Stimulated activated CD4-positive, alpha-beta T cell treated with anti-CD3 and anti-CD28 coated beads, TNF-alpha, amount 100 ng/mL, for 4 hours (primary cell): ENCODE data around the gene FGF1.

ENCODE experiments used
- DNase-seq, 3 experiments: peaks; one replicate each; pipeline ENCODE4 v3.0.0-alpha.2; 2020; ENCODE audit warnings: low read depth in 3 of 3

Gene FGF1

DNA sequence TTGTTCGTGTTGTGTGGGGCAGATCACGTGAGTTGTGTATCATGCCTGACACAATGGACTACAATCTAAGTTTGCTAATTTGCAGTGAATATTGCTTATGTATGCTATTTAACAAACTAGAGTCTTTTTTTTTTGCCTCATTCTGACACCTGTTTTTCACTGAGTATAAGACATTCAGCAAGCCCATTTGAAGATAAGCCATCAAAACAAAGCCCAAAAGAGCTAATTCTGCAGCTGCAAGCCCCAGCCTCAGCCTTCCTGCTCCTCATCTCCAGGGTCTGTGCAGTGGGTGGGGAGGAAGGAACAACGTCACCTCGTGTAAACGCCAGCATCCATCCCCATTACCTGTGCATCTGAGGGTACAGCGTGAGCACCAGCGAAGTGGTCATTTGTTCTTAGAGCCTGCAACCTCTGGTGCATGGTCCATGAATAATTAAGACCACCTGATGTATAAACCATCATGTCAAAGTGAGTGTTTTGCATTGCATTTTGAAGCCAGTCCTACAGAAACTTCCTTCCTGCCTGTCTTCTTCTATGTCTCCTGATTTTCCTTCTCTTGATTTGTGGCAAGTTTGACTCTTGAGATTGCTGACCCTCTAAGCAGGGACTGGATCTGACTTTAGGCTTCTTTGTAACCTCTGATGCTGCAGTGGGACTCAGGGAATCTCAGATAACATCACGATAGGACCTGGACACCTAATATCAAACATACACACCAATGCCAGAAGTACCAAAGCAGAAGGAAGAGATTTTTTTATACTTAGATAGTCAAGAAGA, 73.2 kb downstream of the FGF1 start:
- no peak for DNase-seq

GRCh38 chr5:142611154-142611553, 74.7 kb downstream of the FGF1 start:
- DNase-seq, result peak; percentile 40 to 51 (median 43)

DNA sequence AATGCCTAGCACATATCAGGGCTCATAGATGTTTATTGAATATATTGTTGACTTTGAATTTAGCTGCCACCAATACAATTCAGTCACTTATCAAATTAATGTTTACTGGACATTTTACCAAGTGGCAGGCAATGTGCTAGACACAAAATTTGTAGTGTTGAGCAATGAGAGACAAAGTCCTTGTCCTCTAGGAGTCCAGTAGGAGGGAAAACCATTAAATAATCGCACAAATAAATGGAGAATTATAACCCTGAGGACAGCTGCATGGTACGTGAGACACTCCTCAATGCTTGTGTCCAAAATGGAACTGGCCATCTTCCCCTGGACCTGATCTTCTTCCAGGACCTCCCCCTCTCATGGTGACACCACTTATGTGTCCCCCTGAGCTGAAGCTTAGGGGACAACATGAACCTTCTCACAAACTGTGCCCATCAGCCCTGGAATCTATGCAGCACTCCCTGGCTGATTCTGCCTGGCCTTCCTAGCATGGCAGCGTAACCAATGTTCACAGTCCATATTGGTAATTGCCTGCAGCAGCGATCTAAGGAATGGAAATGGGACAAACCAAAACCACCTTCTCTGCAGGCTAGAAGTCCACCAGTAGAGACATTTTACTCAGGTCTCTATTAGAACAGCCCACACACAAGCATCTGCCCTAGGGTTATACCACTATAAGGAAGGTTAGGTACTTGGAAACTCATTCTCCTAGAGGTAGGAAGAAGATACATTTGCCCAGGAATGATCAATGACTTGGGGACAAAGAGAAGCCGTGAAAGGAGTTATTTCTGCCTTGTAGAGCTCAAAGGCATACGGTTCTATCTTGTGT, 75.5 kb downstream of the FGF1 start:
- no peak for DNase-seq

- no peak for DNase-seq
Observed at GRCh38 chr5:142609142-142609541, 76.7 kb downstream of the FGF1 start.

DNA sequence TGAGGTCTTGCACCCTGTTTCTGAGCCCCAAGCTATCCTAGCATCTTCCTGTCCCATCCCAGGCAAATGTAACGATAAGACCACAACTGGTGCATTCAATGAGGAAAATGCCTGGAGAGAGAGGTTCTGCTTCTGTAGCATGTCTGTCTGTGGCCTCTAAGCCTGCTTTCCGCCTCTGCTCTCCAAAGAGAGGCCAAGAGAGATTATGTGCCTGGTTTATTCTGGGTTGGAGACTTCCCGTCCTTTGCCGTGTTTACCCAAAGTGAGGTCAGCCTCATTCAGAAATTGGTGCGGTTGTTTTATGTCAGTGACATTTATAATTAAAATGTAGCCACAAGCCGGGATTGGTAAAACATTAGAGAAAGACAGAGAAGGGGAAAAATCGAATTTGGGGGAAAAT, 77.8 kb downstream of the FGF1 start:
- no peak for DNase-seq

GRCh38 chr5:142605611-142606010, 80.3 kb downstream of the FGF1 start:
- DNase-seq, result no peak

DNA sequence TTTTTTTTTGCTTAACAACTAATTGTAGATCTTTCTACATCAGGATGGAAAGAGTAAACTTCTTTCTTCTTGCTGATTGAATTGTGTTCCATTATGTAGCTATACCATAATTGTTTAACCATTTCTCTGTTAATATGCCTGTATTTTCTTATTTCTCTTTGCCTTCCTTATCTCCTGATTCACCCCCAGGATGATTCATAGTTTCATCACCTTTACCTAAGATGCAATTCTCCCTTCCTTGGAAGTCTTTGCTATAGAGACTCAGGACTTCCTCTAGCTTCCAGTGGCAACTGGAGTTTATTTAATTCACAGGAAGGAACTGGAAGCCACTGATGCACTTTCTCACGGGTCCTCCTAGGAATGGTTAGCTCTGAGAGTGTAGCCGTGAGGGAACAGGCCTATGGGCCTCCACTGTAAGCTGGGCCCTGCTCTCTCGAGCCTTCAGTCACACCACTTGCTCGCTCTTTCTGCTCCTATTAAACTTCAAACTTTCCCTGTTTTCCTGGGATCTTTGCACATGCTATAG, 83.1 kb downstream of the FGF1 start:
- DNase-seq, result no peak

- DNase-seq, result no peak
Observed at GRCh38 chr5:142601432-142601831, 84.5 kb downstream of the FGF1 start.

DNA sequence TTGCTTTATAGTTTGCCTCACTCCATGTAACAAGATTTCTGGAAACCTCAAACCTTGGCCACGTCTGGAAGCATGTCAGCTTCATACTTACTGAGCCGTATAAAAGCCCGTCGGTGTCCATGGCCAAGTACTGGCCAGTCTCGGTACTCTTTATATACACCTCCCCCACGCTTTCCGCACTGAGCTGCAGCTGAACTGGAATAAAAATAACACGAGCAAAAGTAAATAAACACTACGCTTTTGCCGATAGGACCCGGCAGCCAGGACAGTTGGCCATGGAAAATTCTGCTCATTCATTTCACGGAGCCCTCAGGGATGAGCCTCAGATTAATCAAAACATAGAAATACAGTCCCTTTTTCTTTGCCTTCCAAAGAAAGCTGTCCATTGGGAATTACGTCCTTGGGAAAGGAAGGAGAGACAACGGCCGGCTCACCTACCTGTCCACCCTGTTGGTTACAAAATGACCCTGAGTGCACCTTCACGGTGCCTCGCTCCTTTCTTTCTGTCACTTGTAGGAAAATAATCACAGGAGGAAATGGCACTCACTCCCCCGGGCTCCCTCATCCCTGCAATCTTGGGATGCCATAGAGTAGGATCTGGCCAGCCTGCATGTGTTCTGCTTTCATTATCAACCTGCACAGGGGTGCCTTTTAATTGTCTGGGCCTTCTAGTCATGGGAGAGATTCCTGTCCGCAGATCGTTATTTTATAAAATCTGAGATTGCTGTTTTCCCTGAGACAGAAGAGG, 85.1 kb downstream of the FGF1 start:
- no peak for DNase-seq

DNA sequence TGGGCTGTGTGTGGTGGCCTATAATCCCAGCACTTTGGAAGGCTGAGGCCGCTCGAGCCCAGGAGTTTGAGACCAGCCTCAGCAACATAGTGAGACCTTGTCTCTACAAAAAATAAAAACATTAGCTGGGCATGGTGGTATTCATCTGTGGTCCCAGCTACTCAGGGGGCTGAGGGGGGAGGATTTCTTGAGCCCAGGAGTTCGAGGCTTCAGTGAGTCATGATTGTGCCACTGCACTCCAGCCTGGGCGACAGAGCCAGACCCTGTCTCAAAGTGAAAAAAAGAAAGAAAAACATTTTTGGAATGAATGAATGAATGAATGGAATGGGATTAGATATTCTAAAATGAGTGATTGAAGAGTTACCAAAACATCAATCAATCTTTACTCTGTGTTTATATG, 85.8 kb downstream of the FGF1 start:
- no peak for DNase-seq

DNA sequence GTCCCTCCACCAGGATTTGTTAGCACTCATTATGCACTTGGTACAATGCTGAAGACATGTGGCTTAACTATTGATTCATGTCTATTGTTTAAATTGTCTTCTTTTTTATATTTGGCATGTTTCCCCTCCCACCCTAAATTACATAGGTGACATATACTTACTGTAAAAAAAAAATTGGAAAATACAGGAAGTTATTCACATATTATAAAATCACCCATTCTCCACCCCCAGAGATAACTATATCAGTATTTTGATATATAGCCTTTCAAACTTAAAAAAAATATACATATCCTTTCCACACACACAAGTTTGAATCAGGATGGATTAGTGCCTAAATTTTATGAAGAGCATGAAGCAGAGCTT, 87.6 kb downstream of the FGF1 start:
- DNase-seq, result no peak

DNA sequence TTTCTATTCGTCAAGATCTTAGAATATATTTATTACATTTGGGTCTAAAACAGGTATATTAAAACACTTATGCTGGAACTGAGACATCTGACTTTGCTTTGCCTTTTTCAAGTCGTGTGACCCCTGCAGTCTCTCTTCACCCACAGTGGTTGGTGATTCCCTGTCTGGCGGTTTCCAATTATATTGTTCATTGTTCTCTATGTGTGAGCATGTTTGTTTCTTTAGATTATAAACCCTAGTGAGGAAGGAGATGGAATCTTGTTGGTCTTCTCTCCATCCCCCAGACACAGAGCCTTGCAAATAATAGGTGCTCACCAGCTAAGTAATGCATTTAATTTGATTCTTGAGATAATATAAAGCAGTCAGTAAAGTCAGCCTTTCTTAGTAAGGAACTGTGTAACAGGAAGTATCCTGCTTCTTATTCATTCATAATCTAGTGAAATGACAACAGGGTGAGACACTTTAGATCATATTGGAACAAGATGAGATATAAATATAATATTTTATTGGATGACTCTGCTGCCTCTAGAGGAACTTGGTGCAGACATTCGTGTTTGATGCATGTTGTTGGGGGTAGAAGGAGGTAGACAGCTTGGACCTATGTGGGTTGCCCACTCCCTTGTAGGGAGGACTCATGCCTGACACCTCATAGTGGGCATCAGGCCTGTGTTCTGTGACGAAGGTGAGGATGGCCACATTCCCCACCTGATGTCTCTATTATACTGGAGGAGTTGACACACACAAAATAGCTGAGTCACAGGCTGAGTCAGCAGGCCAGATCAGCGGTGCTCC, 88.1 kb downstream of the FGF1 start:
- DNase-seq, result peak in 1 of 3 experiments; percentile 4

GRCh38 chr5:142597025-142597424, 88.9 kb downstream of the FGF1 start:
- DNase-seq, result no peak

DNA sequence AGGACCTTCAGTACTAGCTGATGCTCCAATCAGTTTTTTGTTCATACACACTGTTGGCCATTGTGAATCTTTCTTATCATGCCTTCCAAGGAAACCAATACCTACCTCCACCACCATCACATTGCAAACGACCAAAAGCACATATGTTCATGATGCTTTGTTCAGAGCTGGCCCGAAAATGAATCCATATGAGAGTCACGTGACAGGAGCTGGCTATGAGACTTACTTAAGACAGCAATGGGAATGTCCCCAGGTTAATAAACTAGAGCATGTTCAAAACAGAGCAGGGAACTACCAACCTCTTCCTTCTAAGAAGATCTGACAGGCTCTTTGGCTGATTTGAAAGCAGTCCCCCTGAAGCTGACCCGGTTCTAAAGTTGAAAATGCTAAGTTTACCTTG, 93.5 kb downstream of the FGF1 start:
- no peak for DNase-seq

- DNase-seq, result no peak
Observed at GRCh38 chr5:142590451-142591231, 95.2 kb downstream of the FGF1 start.

GRCh38 chr5:142589720-142590119, 96.2 kb downstream of the FGF1 start:
- no peak for DNase-seq

DNA sequence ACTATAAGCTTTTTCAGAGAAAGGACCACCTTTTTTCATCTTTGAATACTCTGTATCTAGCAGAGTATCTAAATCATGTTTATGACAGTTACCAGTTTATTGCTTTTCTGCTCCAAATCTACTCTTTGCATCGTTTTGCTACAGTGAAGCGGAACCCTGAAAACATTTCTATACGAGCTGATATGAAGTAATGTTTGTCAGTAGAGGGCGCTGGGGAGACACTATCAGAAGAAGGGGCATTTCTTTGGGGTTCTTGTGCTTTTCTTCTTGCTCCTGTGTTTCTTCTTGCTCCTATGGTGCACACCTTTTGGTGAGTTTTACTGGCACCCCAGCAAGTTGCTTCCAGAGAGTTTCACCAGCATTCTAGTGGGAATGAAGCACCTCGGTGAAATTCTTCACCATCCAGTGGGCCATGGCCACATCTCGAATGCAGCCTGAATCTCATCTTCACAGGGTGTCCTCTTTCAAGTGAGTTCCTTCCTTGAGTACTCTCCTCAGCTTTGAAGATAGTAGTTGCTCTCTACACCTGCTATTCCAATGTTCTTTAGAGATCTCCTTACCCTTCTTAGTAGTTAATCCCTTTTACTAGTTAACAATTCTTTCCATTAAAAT, 98.4 kb downstream of the FGF1 start:
- DNase-seq, result no peak

DNA sequence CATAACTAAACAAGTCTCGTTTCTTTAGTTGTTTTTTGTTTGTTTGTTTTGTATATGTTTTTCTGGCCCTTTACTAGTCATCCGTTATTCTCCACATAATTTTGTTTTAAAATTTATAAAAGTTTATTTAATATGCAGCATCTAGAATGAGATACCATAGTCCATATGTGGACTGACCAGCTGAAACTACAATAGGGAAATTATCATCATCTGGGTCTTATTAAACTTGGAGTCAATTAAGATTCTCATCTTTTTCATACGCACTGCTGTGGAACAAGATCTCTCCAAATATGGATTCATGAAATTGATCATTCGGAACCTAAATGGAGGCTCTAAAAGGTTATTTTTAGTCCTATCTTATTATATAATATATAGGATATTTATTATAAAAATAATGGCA, 99.3 kb downstream of the FGF1 start:
- no peak for DNase-seq

DNA sequence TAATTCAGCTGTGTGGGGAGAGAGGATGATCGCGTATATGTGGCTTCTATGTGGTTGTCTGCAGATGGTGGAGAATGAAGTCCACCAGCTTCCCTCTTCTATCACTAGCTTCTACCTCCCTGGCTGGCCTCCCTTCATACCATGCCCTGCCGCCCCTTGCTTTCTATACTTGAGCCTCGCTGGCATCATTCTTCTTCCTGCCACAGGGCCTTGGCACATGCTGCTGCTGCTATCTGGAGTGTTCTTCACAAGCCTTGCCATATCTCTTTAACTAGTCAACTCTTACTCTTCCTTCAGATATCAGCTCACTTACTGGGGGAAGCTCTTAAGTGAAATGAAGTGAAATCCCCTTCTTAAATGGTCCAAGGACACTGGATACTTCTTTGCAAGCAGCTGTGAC, 100.4 kb downstream of the FGF1 start:
- no peak for DNase-seq

DNA sequence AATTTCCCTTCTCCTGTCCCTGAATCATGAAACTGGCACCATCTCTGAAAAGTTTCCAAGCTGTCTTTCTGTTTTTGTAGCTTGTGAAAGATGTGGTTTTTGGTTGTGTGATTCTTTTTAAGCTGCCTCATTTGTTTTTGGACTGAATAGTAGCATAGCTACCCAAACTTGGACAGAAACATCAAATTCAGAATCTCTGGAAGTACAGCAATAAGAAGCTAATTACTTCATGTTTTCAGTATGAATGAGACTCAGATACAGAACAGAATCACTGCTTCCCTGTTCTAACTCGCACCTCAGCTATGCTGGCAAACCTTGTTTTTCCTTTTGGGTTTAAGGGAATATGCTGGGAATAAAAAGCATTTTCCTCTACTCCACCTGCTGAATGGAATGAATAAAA, 101.0 kb downstream of the FGF1 start:
- no peak for DNase-seq
